HG02571 (cell line): Measurements from ENCODE around the gene MED20.

Experiments
- ATAC-seq: cut with Tn5 transposase; IDR thresholded peaks from one replicate; pipeline ENCODE4 v1.9.1; 2021; ENCODE audit warnings: mild to moderate bottlenecking, moderate library complexity; ENCODE audit not compliant: unreplicated experiment

The MED20 gene

GRCh38 chr6:41941280-41942066, 20.5 kb upstream of the MED20 start, which contains the start of gene CCND3:
TSS of gene CCND3 (minus strand) at chr6:41941808. CDS start at chr6:41941649, 159 bp downstream.
- peak; percentile 85 for ATAC-seq

GRCh38 chr6:41940759-41941279, 19.9 kb upstream of the MED20 start:
- ATAC-seq = no peak

DNA sequence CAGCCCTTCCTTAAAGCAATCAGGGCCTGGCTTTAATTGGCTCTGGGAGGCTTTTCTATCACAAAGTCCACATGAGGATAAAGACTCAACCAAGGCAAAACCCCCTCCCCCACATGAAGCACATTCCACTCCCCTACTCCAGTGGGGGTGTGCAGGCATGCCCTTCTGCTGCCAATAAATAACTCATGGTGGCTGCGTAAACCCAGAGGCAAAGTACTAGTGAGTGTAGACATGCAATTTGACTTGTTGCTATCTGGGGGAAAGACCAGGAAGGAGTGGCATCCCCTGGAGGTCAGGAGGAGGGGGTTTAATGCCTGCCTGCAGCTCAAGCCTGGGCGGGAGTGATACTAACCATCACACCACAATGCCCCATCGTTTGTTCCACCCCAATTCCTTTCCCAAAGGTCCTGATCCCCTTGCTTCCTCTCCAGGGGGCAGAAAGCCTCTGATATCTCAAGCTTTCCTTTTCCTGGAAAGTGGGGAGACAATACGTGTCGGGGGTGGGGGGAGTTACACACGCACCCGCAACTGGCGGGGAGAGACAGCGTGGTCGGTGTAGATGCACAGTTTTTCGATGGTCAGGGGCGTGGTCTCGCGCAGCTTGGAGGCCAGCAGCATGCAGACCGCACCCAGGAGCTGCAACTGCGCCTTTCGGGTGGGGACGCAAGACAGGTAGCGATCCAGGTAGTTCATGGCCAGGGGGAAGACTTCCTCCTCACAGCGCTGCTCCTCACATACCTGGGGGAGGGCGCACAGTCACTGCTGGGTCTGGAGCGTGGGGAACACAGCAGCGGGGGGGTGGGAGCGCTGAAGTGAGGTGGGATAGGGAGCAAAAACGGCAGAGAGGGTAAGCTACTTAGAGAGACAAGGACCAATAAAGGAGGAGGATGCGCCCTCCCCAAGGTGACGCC, 19.2 kb upstream of the MED20 start:
- no peak for ATAC-seq

GRCh38 chr6:41939176-41939847, 18.4 kb upstream of the MED20 start:
- no peak for ATAC-seq

GRCh38 chr6:41938590-41939175, 17.7 kb upstream of the MED20 start:
- ATAC-seq = no peak

- no peak for ATAC-seq
These were observed 17.1 kb upstream of the MED20 start for GRCh38 chr6:41937861-41938574.

GRCh38 chr6:41937472-41937860, 16.5 kb upstream of the MED20 start:
- no peak for ATAC-seq

- ATAC-seq = no peak
These were observed 15.3 kb upstream of the MED20 start for GRCh38 chr6:41936073-41936837.

DNA sequence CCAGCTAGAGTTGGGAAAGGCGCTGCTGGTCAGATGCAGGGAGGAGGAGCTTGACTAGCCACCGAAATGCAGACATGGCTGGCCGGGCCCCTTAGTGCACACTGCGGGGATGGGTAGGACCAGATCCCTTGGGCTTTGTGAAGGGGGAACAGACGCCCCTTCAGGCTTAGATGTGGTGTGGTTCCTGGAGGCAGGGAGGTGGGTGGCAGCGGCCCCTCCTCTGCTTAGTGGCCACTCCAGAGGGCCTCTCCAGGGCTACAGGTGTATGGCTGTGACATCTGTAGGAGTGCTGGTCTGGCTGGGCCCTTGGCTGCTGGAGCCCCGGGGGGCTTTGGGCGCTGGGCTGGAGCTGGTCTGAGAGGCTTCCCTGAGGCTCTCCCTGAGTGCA, 14.7 kb upstream of the MED20 start:
- no peak for ATAC-seq

GRCh38 chr6:41935193-41935574, 14.2 kb upstream of the MED20 start:
- ATAC-seq = no peak

DNA sequence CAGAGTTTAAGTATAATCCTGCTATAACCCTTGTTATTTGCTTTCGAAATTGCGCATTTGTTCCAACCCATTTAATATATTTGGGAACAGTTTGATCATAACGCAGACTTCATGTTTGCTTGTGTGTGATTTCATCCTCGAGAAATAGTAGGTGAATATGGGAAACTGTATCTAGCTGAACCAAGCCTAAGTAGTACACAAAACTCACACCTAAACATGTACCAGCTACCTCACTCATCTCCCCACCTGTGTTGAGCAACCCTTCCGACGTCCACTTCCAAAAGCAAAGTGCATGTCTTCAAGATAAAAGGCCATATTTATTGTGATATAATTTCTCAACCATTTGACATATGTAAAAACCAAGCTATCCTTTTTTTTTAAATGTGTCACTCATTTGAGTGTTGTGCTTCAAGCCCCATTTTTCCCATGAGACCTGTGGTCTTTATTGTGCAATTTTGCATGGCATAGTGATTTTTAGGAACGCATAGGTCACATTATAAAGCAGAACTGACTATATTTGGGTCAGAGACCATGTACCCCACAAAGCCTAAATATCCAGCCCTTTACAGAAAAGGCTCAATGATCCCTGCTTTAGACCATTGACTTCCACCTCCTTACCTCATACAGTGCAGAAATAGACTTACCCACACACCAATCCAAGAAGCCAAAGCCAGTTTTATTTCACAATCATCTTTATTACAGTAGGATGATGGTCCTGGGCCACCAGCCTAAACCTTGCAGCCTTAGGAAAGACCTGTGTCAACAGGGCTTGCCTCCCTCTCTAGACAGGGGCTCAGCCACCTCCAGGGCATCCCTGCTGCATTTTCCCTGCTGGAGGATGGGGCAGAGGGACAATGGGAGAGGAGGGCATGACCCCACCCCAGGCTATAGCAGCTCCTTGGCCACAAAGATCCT, 13.6 kb upstream of the MED20 start:
- no peak for ATAC-seq

DNA sequence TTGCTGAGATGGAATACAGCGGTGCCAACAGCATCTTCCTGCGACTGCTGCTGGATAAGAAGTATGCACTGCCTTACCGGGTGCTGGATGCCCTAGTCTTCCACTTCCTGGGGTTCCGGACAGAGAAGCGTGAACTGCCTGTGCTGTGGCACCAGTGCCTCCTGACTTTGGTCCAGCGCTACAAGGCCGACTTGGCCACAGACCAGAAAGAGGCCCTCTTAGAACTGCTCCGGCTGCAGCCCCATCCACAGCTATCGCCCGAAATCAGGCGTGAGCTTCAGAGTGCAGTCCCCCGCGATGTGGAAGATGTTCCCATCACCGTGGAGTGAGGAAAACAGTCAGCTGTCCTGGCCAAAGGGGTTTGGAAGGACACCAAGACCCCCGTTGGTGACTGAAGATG, 11.4 kb upstream of the MED20 start:
- no peak for ATAC-seq

DNA sequence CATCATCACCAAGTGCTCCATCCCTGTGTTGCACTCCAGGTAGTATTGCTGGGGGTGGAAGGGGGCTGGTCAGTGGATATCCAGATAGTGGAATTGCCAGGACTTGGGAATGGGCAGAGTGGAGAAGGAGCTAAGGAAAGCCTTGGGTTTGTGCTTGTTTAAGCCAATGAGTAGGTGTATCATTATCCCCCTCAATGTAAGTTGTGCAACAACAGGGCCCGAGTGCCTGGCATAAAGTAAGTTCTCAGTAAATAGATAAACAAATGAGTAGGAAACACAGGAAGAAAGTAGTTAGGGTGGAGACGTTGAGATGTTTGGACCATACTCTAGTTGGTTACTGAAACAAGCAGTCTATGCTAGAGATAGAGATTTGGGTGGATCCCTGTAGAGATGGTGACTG, 10.9 kb upstream of the MED20 start:
- no peak for ATAC-seq

- no peak for ATAC-seq
These were observed 9.0 kb upstream of the MED20 start for GRCh38 chr6:41929924-41930323.

- ATAC-seq = no peak
These were observed 6.3 kb upstream of the MED20 start for GRCh38 chr6:41927253-41927652.

GRCh38 chr6:41922154-41922553, 1.2 kb upstream of the MED20 start:
- no peak for ATAC-seq

DNA sequence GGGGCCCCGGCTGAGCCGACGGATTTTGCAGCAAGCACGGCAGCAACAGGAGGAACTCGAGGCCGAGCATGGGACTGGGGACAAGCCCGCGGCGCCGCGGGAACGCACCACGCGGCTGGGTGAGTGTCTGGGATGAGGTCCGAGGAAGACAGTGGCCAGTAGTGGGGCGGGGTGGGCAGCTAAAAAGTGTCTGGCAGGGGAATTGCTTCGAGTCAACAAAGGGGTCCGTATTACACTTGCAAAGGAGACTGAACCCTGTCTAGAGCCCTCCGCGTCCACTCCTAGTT, 716 bp upstream of the MED20 start:
- ATAC-seq = peak; percentile 9

GRCh38 chr6:41917528-41917927, 3.4 kb downstream of the MED20 start:
- ATAC-seq = no peak
